Myocyte (in vitro differentiated cells): ENCODE measurements around the gene TMCC2. TPM values are rescaled to one million over a fixed set of nuclear protein-coding genes. Genes with fewer than 3 reads are reported as not detected.
"Not testable (repeated sequence)": the region's sequence is repeated elsewhere in the genome, so short reads cannot be mapped to it uniquely, and the experiment has no call there.

ENCODE experiments used
- DNase-seq: peaks from one replicate; pipeline ENCODE4 v3.0.0-alpha.2; 2012; ENCODE audit warnings: low read depth
- total RNA-seq: library from RNA; depleted of rRNA; stranded (reverse); fragments of >200 nt; gene quantifications from 2 replicates; pipeline ENCODE4 v1.2.3, GENCODE V29; 2014

TMCC2 gene
- total RNA-seq, 1 donor from 2014 or later, result 24.0 TPM

DNA sequence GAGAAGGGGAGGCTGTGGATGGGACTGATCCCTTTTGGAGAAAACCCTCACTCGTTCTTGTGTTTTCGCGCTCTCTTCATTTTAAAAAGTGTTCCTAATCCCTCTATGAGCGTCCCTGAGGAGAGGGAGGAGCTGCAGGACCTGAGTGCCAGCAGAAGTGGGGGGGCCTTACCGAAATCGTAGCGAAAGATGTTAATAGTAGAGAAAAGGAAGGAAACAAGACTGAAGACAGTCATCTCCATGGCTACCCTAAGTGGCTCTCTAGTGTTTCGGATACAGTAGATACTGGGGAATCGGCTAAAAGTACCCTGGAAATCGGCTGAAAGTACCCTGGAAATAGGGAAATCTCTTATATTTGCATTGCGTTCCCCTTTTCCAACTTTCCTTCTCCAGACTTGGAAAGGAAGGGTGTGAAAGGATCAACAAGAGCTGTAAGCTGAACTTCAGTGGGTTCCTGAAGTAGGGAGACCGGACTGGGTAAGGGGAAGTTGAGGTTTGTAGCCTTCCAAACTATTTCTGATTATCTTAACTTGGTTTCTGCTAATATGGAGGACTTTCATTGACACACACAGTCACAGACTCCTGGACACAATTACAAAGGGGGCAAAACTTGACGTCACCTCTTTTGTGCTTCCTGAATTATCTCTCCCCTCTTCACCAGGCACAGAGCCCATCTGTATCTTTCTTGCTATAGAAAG, 15.8 kb upstream of the TMCC2 start:
- DNase-seq, result no peak

DNA sequence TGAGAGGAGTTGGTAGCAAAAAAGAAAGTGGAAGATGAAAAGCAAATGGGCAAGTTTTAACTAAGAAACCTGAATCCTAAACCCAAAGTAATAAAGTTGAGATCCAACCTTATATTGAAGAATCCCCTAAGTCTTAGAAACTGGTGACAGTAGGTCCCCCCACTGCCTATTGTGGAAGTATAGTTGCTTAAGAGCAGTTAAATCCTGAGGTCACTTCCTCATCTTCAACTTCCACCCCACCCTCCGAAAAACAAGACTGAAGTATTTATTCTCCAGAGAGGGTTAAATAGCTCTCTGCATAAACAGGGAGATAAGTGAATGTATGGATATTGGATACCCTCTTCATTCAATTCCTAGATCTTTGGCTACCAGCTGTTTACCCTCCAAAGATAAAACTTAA, 13.0 kb upstream of the TMCC2 start:
- no peak for DNase-seq

GRCh38 chr1:205216588-205216987, 11.2 kb upstream of the TMCC2 start:
- DNase-seq, result no peak

DNA sequence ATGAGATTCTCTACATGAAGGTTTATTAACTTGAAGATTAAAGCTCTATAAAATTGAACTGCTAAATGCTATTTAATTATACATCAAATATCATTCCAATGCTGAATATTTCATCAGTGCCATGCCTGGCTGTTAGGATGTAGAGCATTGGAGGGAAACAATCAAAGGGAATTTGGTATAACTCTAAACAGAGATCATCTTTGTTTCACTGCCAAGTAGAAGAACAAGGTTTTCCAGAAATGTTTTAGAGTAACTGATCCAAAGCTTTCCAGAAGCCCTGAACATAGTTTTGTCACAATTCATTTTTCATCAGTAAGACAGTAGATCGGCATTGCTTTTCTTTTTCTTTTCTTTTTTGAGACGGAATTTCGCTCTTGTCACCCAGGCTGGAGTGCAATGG, 10.3 kb upstream of the TMCC2 start:
- DNase-seq, result no peak

GRCh38 chr1:205220421-205220820, 7.3 kb upstream of the TMCC2 start:
- DNase-seq, result no peak

DNA sequence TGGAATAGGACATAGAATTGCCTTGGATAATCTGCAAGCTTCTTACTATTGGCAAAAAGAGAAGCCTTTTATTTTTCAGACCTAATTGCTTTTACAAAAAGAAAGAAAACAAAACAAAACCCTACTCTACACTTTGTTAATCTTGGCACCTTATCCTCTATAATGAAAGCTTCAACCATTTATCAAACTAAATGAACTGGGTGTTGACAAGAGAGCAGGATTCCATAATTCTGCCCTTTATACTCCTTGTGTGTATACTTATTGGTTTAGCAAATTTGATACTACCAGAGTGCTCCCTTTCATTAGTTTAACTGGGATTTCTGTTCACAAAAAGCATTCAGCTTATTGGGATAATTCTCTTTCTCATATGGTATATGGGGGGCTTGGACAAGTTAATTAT, 3.0 kb upstream of the TMCC2 start:
- no peak for DNase-seq

DNA sequence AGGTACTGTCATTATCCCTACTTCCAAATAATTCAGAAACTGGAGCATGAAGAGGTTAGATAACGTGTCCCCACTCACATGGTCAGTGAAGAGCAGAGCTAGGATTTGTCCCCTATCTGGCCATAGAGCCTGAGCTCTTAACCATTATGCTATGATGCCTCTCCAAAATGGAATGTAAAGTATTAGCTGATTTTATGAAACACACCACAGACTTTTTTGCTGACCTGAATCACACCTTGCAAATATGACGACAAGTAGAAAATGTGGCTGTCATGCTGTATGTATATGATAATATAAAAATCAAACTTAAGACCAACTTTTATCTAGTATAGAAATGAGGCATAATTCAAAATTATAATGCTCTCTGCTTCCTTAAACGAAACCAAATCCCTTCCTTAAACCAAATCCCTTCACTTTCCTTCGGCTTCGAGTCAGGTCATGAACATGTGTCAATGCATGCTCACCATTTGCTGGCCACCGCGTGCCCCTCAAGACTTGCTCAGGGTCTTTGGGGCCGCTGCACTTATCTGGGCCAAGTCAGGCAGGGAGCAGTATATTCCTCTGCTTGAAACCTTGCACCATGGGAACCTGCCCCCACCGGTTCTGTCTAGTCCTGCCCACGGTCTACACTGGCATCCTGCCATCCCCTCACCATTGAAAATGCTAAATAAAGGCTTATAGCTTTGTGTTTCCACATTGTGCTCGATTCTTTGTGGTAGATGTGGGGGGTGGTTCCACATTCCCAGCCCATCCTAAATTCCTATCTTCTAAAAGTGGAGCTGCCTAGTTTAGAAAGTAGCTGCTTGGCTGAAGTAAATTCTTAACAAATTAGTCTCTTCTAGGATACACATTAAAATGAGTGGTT, 1.6 kb upstream of the TMCC2 start:
- DNase-seq, result peak; percentile 91

- DNase-seq, result peak; percentile 73
Measured at GRCh38 chr1:205226868-205227583, 720 bp upstream of the TMCC2 start.

DNA sequence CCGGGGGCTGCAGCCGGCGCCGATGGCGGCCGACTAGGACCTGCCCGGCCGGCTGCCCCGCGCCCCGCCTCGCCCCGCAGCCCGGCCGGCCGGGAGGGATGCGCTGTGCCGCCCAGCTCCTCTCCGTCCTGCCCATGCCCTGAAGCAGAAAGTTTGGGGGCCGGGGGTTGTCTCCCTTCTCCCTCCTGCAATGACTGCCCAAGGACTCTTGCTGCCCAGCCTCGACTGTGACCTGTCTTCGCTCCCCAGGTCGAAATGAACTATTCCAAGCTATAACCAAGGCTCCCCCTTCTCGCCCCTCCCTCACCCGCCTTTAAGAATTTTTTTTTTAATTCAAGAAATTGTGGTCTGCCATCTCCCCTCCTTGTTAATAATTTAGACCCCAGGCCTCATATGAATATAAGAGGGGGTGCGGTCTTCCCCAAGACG, 361 bp downstream of the TMCC2 start:
- DNase-seq, result no peak

- peak; percentile 93 for DNase-seq
Measured at GRCh38 chr1:205229399-205229871, 1.7 kb downstream of the TMCC2 start.

DNA sequence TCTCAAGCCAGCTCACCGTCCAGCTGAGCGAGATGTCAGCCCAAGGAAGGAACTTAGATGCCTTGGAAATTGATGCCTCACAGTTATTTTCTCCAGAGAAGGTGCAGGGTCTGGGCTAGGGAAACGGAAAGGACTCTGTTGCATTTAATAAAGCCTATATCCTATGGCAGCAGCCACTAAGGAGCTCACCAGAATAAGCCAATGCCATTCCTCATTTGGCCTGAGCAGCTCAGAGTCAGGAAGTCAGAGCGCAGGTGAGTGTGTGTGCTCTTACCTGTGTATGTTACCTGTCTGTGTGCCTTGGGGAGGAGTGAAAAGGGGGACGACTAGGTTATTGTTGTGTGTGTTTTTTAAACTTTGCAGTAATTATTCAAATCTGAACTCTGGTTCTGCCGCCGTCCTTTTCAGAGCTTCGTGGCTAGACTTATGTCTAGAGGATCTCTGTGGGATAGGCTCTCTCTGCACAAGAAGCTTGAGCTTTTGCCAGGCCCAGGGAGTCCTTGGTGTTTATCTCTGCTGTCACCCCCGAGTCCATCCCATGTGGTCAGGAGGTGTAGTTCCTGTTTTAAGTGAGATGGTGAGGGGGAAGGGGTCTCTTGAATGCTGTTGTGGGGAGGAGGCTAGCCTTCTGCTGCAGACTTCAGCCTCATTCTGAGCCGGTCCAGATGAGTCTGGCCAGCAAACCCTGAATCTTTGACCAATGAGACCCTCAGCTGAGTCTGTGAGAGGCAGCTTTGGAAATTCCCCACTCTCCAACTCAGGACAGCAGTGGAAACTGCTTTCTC, 2.4 kb downstream of the TMCC2 start:
- DNase-seq, result peak; percentile 18

- DNase-seq, result no peak
Measured at GRCh38 chr1:205230982-205231381, 3.2 kb downstream of the TMCC2 start.

DNA sequence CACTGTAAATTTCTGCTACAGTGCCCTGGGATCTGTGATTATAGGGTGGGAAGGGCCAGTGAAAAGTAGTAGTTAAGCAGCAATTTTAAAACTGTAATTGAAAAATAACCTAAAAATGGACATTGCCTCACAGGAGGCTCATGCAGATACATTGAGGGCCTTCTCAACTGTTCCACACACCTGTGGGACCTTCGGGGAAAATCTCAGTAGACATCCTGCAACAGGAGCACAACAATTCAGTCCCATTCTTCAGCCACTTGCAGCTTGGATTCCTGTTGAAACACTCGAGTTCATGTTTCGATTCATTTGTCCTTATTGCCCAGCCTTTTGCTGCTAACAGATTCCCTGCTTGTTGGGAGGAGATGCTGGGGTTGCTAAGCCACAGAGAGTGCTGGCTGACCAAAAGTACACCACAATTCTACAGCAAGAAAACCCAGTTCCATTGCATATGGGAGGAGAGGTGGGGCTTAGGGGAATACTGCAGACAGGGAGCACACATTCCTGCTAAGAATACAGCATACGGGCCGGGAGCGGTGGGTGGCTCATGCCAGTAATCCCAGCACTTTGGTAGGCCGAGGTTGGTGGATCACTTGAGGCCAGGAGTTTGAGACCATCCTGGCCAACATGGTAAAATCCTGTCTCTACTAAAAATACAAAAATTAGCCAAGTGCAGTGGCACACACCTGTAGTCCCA, 4.5 kb downstream of the TMCC2 start:
- DNase-seq, result no peak

DNA sequence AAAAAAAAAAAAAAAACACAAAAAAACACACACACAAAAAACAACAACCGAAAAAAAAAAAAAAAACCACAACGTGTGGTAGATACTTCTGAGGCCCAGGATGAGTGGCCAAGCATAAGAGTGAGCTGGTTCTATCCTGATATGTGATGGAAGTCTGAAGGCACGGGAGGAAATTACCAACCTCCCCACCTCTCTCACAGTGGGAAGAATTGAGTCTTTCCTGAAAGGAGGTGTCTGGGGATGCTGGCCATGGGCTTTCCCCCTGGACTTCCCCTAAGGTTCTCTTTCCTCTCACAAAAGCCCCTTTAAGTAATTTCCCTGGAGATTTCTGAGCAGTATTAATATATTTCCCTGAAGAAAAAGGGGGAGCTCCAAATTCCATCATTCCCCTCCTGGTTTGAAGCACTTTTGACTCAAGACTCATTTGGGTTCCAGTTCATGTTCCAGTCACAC, 5.2 kb downstream of the TMCC2 start:
- no peak for DNase-seq

GRCh38 chr1:205233986-205234385, 6.2 kb downstream of the TMCC2 start:
- not testable (repeated sequence) for DNase-seq

DNA sequence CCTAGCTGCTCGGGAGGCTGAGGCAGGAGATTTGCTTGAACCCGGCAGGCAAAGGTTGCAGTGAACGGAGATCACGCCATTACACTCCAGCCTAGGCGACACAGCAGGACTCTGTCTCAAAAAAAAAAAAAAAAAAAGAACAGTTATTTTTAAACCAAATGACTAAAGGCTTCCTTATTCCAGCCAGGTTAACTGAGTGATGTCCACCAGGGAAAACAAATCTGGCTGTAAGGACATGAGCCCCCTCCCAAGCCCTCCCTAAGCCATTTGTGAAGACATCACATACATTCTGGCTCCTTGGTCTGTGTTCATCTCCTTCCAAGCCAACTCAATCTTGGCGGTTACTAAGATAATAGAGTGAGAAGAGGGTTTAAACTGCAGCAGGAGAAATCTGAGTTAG, 8.2 kb downstream of the TMCC2 start:
- DNase-seq, result no peak

- no peak for DNase-seq
Measured at GRCh38 chr1:205236526-205236925, 8.8 kb downstream of the TMCC2 start.

DNA sequence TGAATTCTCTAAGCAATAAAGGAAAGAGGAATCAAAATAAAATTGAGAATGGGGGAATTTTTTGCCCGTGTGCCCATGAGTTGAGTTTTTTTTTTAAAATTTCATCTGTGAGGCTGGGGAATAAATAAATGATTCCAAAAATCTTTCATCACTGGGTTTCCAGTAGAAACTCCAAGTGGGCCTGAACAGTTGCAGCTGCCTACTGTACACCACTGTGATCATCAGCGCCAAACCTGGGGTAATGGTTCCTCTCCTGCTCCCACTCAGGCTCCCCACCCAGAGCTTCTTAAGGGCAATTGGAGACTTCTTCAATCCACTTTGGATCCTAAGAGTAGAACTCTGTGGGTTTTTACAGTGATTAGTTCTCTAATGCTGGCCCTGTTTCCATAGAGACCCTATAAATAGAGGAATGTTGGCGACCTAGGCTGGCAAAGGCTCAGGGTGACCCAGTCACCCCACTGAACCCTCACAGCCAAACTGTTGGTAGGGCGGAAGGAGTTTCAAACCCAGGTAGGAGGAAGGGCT, 9.3 kb downstream of the TMCC2 start:
- DNase-seq, result no peak

DNA sequence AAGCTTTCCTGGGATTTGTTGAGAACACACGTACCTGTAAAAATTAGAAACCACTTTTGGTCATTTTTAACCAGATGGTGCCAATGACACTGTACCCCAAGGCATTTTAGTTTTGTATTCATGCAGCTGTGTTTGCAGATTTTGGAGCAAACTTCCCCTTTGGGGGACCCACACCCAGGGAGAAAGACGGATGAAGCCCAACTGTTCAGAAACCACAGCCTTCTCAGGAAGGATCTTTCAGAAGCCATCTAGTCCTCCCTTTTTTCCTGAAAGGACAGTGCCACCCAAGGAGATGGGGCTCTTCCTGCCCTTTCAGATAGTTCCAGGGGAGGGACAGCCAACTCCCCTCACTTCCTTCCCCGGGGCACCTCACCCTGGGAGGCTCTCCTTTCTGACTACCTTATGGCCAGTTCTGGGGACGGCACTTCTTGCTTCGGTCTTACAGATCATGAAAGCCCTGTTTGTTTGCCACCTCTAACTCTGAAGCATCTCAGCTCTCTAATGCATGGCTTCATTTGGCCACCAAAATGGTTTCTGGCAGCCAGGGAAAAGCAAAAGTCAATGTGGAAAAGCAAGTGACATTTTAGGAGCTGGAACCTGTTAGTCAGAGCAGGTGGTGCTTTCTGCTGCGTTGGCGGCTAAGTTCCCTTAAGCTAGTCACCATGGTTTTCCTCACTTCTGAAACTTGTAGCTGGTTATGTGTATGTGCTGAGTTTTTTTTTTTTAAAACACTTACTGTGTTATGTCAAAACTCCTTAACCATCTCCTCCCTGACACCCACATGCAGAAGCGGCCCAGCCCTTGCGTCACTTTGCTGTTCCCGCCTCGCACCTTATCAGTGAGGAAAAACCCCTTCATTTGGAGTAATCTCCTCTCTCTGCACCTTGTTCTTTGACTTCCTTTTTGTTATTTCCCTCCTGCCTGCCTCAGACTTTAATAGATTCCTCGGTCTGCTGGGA, 10.1 kb downstream of the TMCC2 start:
- no peak for DNase-seq
